DOHH2 (cell line): ENCODE results near the gene NANS.

Source experiments
- CTCF ChIP-seq: fragments of 200-600 bp; sonication (generic); IDR thresholded peaks from one replicate; pipeline ENCODE4 v1.5.1; 2014; ENCODE audit warnings: antibody characterized with exemption, mild to moderate bottlenecking, low read depth, low read length; ENCODE audit not compliant: poor library complexity, severe bottlenecking
- EZH2phosphoT487 ChIP-seq: fragments of 200-600 bp; sonication (generic); IDR thresholded peaks from 2 replicates; pipeline ENCODE4 v1.6.1; 2017; ENCODE audit warnings: borderline replicate concordance, mild to moderate bottlenecking, antibody characterized with exemption, low read length, moderate library complexity, mixed read lengths

DNA sequence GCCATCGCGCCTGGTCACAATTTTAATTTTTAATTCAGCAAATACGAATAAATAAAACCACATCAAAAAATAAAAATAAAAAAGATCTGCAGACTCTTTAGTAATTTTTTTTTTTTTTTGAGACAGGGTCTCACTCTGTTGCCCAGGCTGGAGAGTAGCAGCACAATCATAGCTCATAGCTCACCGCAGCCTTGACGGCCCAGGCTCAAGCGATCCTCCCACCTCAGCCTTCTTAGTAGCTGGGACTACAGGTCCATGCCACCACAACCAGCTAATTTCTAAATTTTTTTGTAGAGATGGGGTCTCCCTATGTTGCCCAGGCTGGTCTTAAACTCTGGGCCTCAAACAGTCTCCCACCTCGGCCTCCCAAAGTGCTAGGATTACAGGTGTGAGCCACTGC lies 14.2 kb downstream of the NANS start:
- no peak for TF ChIP-seq CTCF
- no peak for TF ChIP-seq EZH2phosphoT487
